Fibroblast of villous mesenchyme (primary cell): ENCODE results near the gene ADRM1. TPM values are rescaled to one million over a fixed set of nuclear protein-coding genes. Genes with fewer than 3 reads are reported as not detected.
A peak's percentile ranks its signal among the peaks of the same experiment; 100 is the strongest.

Source experiments
- DNase-seq: peaks from one replicate; pipeline ENCODE4 v3.0.0-alpha.2; 2010; ENCODE audit warnings: low read depth
- H3K4me3 ChIP-seq: 2 replicates; pipeline ENCODE4 v1.5.1; 2011; ENCODE audit warnings: low read depth, mild to moderate bottlenecking, low read length
- CTCF ChIP-seq: IDR thresholded peaks from 2 replicates; pipeline ENCODE4 v1.5.1; 2012; ENCODE audit warnings: low read depth, mild to moderate bottlenecking, low read length; ENCODE audit not compliant: insufficient read depth
- total RNA-seq: library from RNA; depleted of rRNA; stranded (reverse); fragments of >200 nt; gene quantifications from 2 replicates; pipeline ENCODE4 v1.2.3, GENCODE V29; 2012

Gene ADRM1
- total RNA-seq, 1 donor: 111 TPM

DNA sequence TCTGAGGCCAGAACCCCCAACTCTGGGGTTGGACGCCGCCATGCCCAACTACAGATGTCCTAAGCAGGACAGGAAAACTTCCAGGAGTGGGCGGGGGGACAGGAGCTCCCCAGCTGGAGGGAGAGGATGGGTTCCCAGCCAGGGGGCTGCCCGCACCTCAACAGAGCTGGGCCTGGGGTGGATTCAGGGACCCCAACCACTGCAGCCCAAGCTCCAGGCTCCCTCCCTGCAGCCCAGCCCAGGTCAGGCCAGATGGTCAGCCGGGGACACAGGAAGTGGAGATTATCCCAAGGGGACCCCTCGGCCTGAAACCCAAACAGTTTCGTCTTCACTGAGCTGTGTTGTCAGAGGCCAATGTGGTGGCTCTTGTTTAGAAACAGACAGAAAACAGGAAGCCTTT lies 54.9 kb downstream of the ADRM1 start:
- H3K4me3 ChIP-seq: no peak overlapping the region
- no peak for TF ChIP-seq CTCF

More for the DNA sequence above, 54.9 kb downstream of the ADRM1 start:
- DNase-seq: peak; percentile 49

Other genes with a start within 250 kb of the ADRM1 start
- 3.0 and 3.5 TPM in 2 replicates for gene TAF4, start 237.1 kb upstream of the ADRM1 start, total RNA-seq
- gene LSM14B, start 180.5 kb upstream of the ADRM1 start, total RNA-seq: 28.7 and 30.7 TPM in 2 replicates
- 295 and 322 TPM in 2 replicates for gene PSMA7, start 159.6 kb upstream of the ADRM1 start, total RNA-seq
- gene SS18L1, start 159.2 kb upstream of the ADRM1 start, total RNA-seq: 14.2 and 14.8 TPM in 2 replicates
- gene MTG2, start 120.0 kb upstream of the ADRM1 start, total RNA-seq: 19.9 and 22.5 TPM in 2 replicates
- gene HRH3, start 82.7 kb upstream of the ADRM1 start, total RNA-seq: not detected in 2 replicates
- gene OSBPL2, start 64.5 kb upstream of the ADRM1 start, total RNA-seq: 27.7 and 36.7 TPM in 2 replicates
- 35.1 and 55.3 TPM in 2 replicates for gene LAMA5, start 64.3 kb downstream of the ADRM1 start, total RNA-seq
- gene RPS21, start 84.1 kb downstream of the ADRM1 start, total RNA-seq: 357 and 457 TPM in 2 replicates
- gene CABLES2, start 104.3 kb downstream of the ADRM1 start, total RNA-seq: 1.7 and 1.9 TPM in 2 replicates
- not detected in 2 replicates for gene RBBP8NL, start 124.5 kb downstream of the ADRM1 start, total RNA-seq
- not detected in 2 replicates for gene GATA5, start 173.0 kb downstream of the ADRM1 start, total RNA-seq